HCT116 (cell line): ENCODE measurements around the gene TXNDC15. TPM values are rescaled to one million over a fixed set of nuclear protein-coding genes. Genes with fewer than 3 reads are reported as not detected.

Experiments
- ATAC-seq: fragments of 200-7000 bp; cut with Tn5 transposase; 2 replicates; pipeline ENCODE4 v1.9.1; 2020; ENCODE audit warnings: mild to moderate bottlenecking, moderate library complexity
- BruUV-seq: library from RNA; stranded (reverse); fragments of 400-500 nt; replicated peaks from 2 replicates; lab custom pipeline; 2021; lab: Mats Ljungman, UMichigan
- CTCF ChIA-PET: fragments of 300-600 bp; sonication (Branson Sonifier 250); formaldehyde crosslinking; loops from one replicate; lab custom pipeline; 2021; ENCODE audit warnings: antibody characterized with exemption; lab: Charles Lee
- POLR2A ChIA-PET: fragments of 300-600, 350-600 bp; sonication (Branson Sonifier 250); formaldehyde crosslinking; loops from one replicate; lab custom pipeline; 2021; ENCODE audit warnings: antibody characterized with exemption; lab: Charles Lee
- RAD21 ChIA-PET, 2 experiments: fragments of 300-600 bp; sonication (Branson Sonifier 250); formaldehyde crosslinking; loops; one replicate each; lab custom pipeline; 2023; ENCODE audit warnings: low total read pairs in 2 of 2; ENCODE audit not compliant: uncharacterized antibody in 2 of 2, unreplicated experiment in 2 of 2, low non-redundant PET in 1 of 2; lab: Charles Lee
- DNase-seq: peaks from one replicate; pipeline ENCODE4 v3.0.0-alpha.2; 2010; ENCODE audit warnings: low read depth, low spot score
- H2AFZ ChIP-seq: fragments of 200-600 bp; shearing (Covaris generic), sonication (generic); 2 replicates; pipeline ENCODE4 v1.6.1; 2017; ENCODE audit warnings: low read depth, mixed run types, mixed read lengths, antibody characterized with exemption, low read length; ENCODE audit not compliant: poor library complexity, severe bottlenecking
- H3K27ac ChIP-seq: 2 replicates; pipeline ENCODE4 v1.5.1; 2012; ENCODE audit warnings: low read depth, low read length
- H3K27me3 ChIP-seq: fragments of 200-600 bp; sonication (generic); 2 replicates; pipeline ENCODE4 v1.6.1; 2016; ENCODE audit warnings: mixed run types, low read length, mixed read lengths; ENCODE audit not compliant: insufficient read depth
- H3K36me3 ChIP-seq, 2 experiments: fragments of 200-500 bp in 1 of 2; fragments of 200-600 bp in 1 of 2; sonication (Bioruptor generic) in 1 of 2; sonication (generic) in 1 of 2; 2 replicates each; pipeline versions ENCODE4 v1.5.1 to v1.6.1; 2014 to 2016; ENCODE audit warnings: low read length in 2 of 2, inconsistent platforms in 1 of 2, mixed read lengths in 1 of 2, mixed run types in 1 of 2; ENCODE audit not compliant: insufficient read depth in 2 of 2, control insufficient read depth in 1 of 2
- H3K4me1 ChIP-seq, 2 experiments: fragments of 200-600 bp in 1 of 2; sonication (generic) in 1 of 2; 2 replicates each; pipeline versions ENCODE4 v1.5.1 to v1.6.1; 2012 to 2017; ENCODE audit warnings: low read length in 2 of 2, inconsistent platforms in 1 of 2, mild to moderate bottlenecking in 1 of 2, mixed read lengths in 1 of 2, mixed run types in 1 of 2, moderate library complexity in 1 of 2; ENCODE audit not compliant: insufficient read depth in 2 of 2, control insufficient read depth in 1 of 2
- H3K4me2 ChIP-seq: fragments of 200-600 bp; sonication (generic); 2 replicates; pipeline ENCODE4 v1.6.1; 2017; ENCODE audit warnings: mixed run types, low read length, mixed read lengths
- H3K4me3 ChIP-seq, 2 experiments: fragments of 200-600 bp in 1 of 2; sonication (generic) in 1 of 2; replicated peaks in 1 of 2; 2 replicates each; pipeline ENCODE4 v1.5.1; 2011 to 2016; ENCODE audit warnings: low read length in 2 of 2, control low read depth in 1 of 2, low read depth in 1 of 2, mild to moderate bottlenecking in 1 of 2, mixed read lengths in 1 of 2, mixed run types in 1 of 2
- H3K79me2 ChIP-seq: fragments of 200-600 bp; sonication (generic); 2 replicates; pipeline ENCODE4 v1.6.1; 2017; ENCODE audit warnings: mild to moderate bottlenecking, mixed run types, low read length, moderate library complexity, mixed read lengths; ENCODE audit not compliant: insufficient read depth
- H3K9ac ChIP-seq: fragments of 200-600 bp; sonication (generic); 2 replicates; pipeline ENCODE4 v1.6.1; 2016; ENCODE audit warnings: low read length, mixed read lengths
- H3K9me2 ChIP-seq: fragments of 200-600 bp; sonication (generic), shearing (Covaris generic); 2 replicates; pipeline ENCODE4 v1.6.1; 2017; ENCODE audit warnings: mixed run types, mild to moderate bottlenecking, moderate library complexity; ENCODE audit not compliant: insufficient read depth
- H3K9me3 ChIP-seq, 2 experiments: fragments of 200-500 bp in 1 of 2; fragments of 200-600 bp in 1 of 2; sonication (Bioruptor generic) in 1 of 2; sonication (generic) in 1 of 2; 2 replicates each; pipeline ENCODE4 v1.6.1; 2014 to 2017; ENCODE audit warnings: low read length in 2 of 2, mixed read lengths in 2 of 2, inconsistent platforms in 1 of 2, low read depth in 1 of 2, mild to moderate bottlenecking in 1 of 2, mixed run types in 1 of 2, moderate library complexity in 1 of 2; ENCODE audit not compliant: control insufficient read depth in 1 of 2, insufficient read depth in 1 of 2
- H4K20me1 ChIP-seq: fragments of 200-600 bp; sonication (generic), shearing (Covaris generic); 2 replicates; pipeline ENCODE4 v1.6.1; 2017; ENCODE audit warnings: mixed run types, mild to moderate bottlenecking, moderate library complexity; ENCODE audit not compliant: insufficient read depth
- ATF3 ChIP-seq: IDR thresholded peaks from 2 replicates; pipeline ENCODE4 v1.6.1; 2012
- CTCF ChIP-seq, 3 experiments: fragments of 200-600 bp in 1 of 3; sonication (generic) in 1 of 3; IDR thresholded peaks in 2 of 3; conservative IDR thresholded peaks in 1 of 3; 2 replicates each; pipeline ENCODE4 v1.5.1; 2012 to 2017; ENCODE audit warnings: low read depth in 2 of 3, low read length in 2 of 3, antibody characterized with exemption in 1 of 3, borderline replicate concordance in 1 of 3, control low read depth in 1 of 3, mild to moderate bottlenecking in 1 of 3, mixed read lengths in 1 of 3, mixed run types in 1 of 3, moderate library complexity in 1 of 3; ENCODE audit not compliant: insufficient read depth in 1 of 3
- EGR1 ChIP-seq: IDR thresholded peaks from 2 replicates; pipeline ENCODE4 v1.6.1; 2012; ENCODE audit warnings: low read depth
- EZH2 ChIP-seq: fragments of 200-600 bp; sonication (generic); IDR thresholded peaks from 2 replicates; pipeline ENCODE4 v1.6.1; 2017; ENCODE audit warnings: antibody characterized with exemption, mixed run types
- MAX ChIP-seq: IDR thresholded peaks from 2 replicates; pipeline ENCODE4 v1.6.1; 2012
- POLR2A ChIP-seq: IDR thresholded peaks from 2 replicates; pipeline ENCODE4 v1.7.0; 2011; ENCODE audit warnings: borderline replicate concordance; ENCODE audit not compliant: insufficient read depth, insufficient read length; ENCODE audit errors: extremely low read depth
- POLR2AphosphoS5 ChIP-seq: IDR thresholded peaks from 2 replicates; pipeline ENCODE4 v1.6.1; 2011; ENCODE audit warnings: mild to moderate bottlenecking, low read depth, low read length, moderate library complexity
- SRF ChIP-seq: IDR thresholded peaks from 2 replicates; pipeline ENCODE4 v1.6.1; 2012; ENCODE audit warnings: low read depth
- TCF7L2 ChIP-seq: IDR thresholded peaks from 2 replicates; pipeline ENCODE4 v1.7.0; 2011; ENCODE audit warnings: borderline replicate concordance, inconsistent platforms; ENCODE audit not compliant: insufficient read depth, insufficient read length; ENCODE audit errors: extremely low read depth
- YY1 ChIP-seq: IDR thresholded peaks from 2 replicates; pipeline ENCODE4 v1.6.1; 2011; ENCODE audit warnings: low read length, low read depth, moderate library complexity, mild to moderate bottlenecking; ENCODE audit not compliant: insufficient replicate concordance; ENCODE audit errors: extremely low read depth
- ZFX ChIP-seq: fragments of 450-650 bp; IDR thresholded peaks from 2 replicates; pipeline ENCODE4 v1.6.1; 2017
- intact Hi-C: fragments of 100-400 bp; cut with micrococcal nuclease; formaldehyde crosslinking; loops from 2 replicates; pipeline ENCODE4 v1.10.0; 2022
- total RNA-seq: library from RNA; stranded (reverse); gene quantifications from one replicate; pipeline ENCODE4 v1.2.1, GENCODE V29; 2021; ENCODE audit not compliant: unreplicated experiment

The TXNDC15 gene
- total RNA-seq, 1 experiment from 2014 or later: 17.8 TPM

- TF ChIP-seq EGR1: peak; percentile 90
- TF ChIP-seq SRF: no peak
- TF ChIP-seq MAX: peak; percentile 82
- no peak for TF ChIP-seq EZH2
- TF ChIP-seq ATF3: no peak
- no peak for TF ChIP-seq TCF7L2
- peak; percentile 74 for TF ChIP-seq POLR2A
- peak; percentile 89 for TF ChIP-seq ZFX
Measured at GRCh38 chr5:134873987-134874830, at the start of gene TXNDC15 (continued).

- peaks cover 44 to 55% of the 10 kb centered on the region in 2 experiments for H3K36me3 ChIP-seq
- H3K4me2 ChIP-seq: no peak overlapping the region
- no peak overlapping the region for H3K4me3 ChIP-seq
- RAD21 ChIA-PET: no interaction called here
- POLR2A ChIA-PET: interaction anchor here (1.4 kb wide), 1 partner anchor 21 kb away, joined by 4 read pairs; the partner anchor contains the start of gene C5orf24
- CTCF ChIA-PET: no interaction called here
- TF ChIP-seq CTCF (IDR thresholded peaks at IDR 0.05 in 2 of 3, conservative IDR thresholded peaks at IDR 0.05 in 1 of 3; ENCODE audit: borderline replicate concordance in 1 of 3, insufficient read depth in 1 of 3, low read depth in 2 of 3, low read length in 2 of 3) (no peak), ATF3 (no peak), POLR2AphosphoS5 (no peak), YY1 (no peak)
- H3K9ac ChIP-seq: no peak overlapping the region
- peaks cover 3% of the 10 kb centered on the region; the same call in 1 of the 2 replicates for H3K79me2 ChIP-seq
- H3K9me3 ChIP-seq: no peaks in the 10 kb centered on the region
- no TSS peak for BruUV-seq
- H3K4me1 ChIP-seq: no peaks in the 10 kb centered on the region
- no peaks in the 10 kb centered on the region for H3K9me2 ChIP-seq
- no peaks in the 10 kb centered on the region for H4K20me1 ChIP-seq
- H2AFZ ChIP-seq: no peak overlapping the region
- no peak for ATAC-seq
- H3K27me3 ChIP-seq: no peaks in the 10 kb centered on the region
- DNase-seq: no peak
- intact Hi-C loops: no loop called here
- H3K27ac ChIP-seq: no peak overlapping the region
Measured at GRCh38 chr5:134824681-134825080, 49.5 kb upstream of the TXNDC15 start.
